Neural cell (in vitro differentiated cells): ENCODE data around the gene PTH1R. TPM values are rescaled to one million over a fixed set of nuclear protein-coding genes. Genes with fewer than 3 reads are reported as not detected.

Experiments used
- H2AFZ ChIP-seq: fragments of 200-600, 300-800 bp; sonication (generic), shearing (Covaris generic); 2 replicates; pipeline ENCODE4 v1.6.0; 2014; ENCODE audit warnings: low read depth, mild to moderate bottlenecking, antibody characterized with exemption, low read length, moderate library complexity
- H3F3A ChIP-seq: fragments of 200-600 bp; shearing (Covaris generic); 2 replicates; pipeline ENCODE4 v1.6.1; 2016; ENCODE audit warnings: mild to moderate bottlenecking, moderate library complexity, mixed read lengths, antibody characterized with exemption, low read length; ENCODE audit not compliant: insufficient read depth, poor library complexity, severe bottlenecking
- H3K27ac ChIP-seq: fragments of 200-600, 300-800 bp; sonication (generic), shearing (Covaris generic); 2 replicates; pipeline ENCODE4 v1.5.1; 2014; ENCODE audit warnings: mild to moderate bottlenecking, low read length, moderate library complexity
- H3K27me3 ChIP-seq: fragments of 300-800, 200-600 bp; sonication (generic), shearing (Covaris generic); 2 replicates; pipeline ENCODE4 v1.6.0; 2014; ENCODE audit warnings: mild to moderate bottlenecking, low read depth, low read length, moderate library complexity; ENCODE audit not compliant: insufficient read depth
- H3K36me3 ChIP-seq: fragments of 300-800, 200-600 bp; sonication (generic), shearing (Covaris generic); 2 replicates; pipeline ENCODE4 v1.5.1; 2014; ENCODE audit warnings: mild to moderate bottlenecking, antibody characterized with exemption, low read length, moderate library complexity; ENCODE audit not compliant: insufficient read depth
- H3K4me2 ChIP-seq: fragments of 300-800, 200-600 bp; sonication (generic), shearing (Covaris generic); 2 replicates; pipeline ENCODE4 v1.6.0; 2014; ENCODE audit warnings: mild to moderate bottlenecking, low read length
- H3K4me3 ChIP-seq: fragments of 300-800, 200-600 bp; sonication (generic), shearing (Covaris generic); 2 replicates; pipeline ENCODE4 v1.5.1; 2014; ENCODE audit warnings: mild to moderate bottlenecking, low read length, moderate library complexity
- H3K79me2 ChIP-seq: fragments of 200-600 bp; shearing (Covaris generic); replicated peaks from 2 replicates; pipeline ENCODE4 v1.6.0; 2014; ENCODE audit warnings: mild to moderate bottlenecking, low read length, moderate library complexity; ENCODE audit not compliant: insufficient read depth
- H3K9ac ChIP-seq: fragments of 300-800, 200-600 bp; sonication (generic), shearing (Covaris generic); 2 replicates; pipeline ENCODE4 v1.6.1; 2016; ENCODE audit warnings: mild to moderate bottlenecking, low read length, mixed read lengths
- H3K9me2 ChIP-seq: fragments of 200-600 bp; shearing (Covaris generic); 2 replicates; pipeline ENCODE4 v1.6.1; 2016; ENCODE audit warnings: mild to moderate bottlenecking, low read length, mixed read lengths; ENCODE audit not compliant: insufficient read depth
- H3K9me3 ChIP-seq: fragments of 200-600, 300-800 bp; sonication (generic), shearing (Covaris generic); 2 replicates; pipeline ENCODE4 v1.6.1; 2016; ENCODE audit warnings: mild to moderate bottlenecking, mixed run types, low read length, moderate library complexity, mixed read lengths
- H4K20me1 ChIP-seq: fragments of 200-600 bp; shearing (Covaris generic); 2 replicates; pipeline ENCODE4 v1.6.1; 2016; ENCODE audit warnings: mild to moderate bottlenecking, mixed run types; ENCODE audit not compliant: insufficient read depth
- EP300 ChIP-seq: fragments of 450-650 bp; conservative IDR thresholded peaks from 2 replicates; pipeline ENCODE4 v1.6.1; 2014; ENCODE audit warnings: antibody characterized with exemption, mild to moderate bottlenecking, moderate library complexity; ENCODE audit not compliant: poor library complexity, severe bottlenecking
- EZH2 ChIP-seq: fragments of 200-600, 300-800 bp; shearing (Covaris generic), sonication (generic); IDR thresholded peaks from 2 replicates; pipeline ENCODE4 v1.6.1; 2014; ENCODE audit warnings: antibody characterized with exemption, low read length, borderline replicate concordance, mild to moderate bottlenecking; ENCODE audit not compliant: insufficient read depth, poor library complexity, severe bottlenecking
- MXI1 ChIP-seq: fragments of 450-650 bp; conservative IDR thresholded peaks from 2 replicates; pipeline ENCODE4 v1.6.1; 2014; ENCODE audit warnings: antibody characterized with exemption, mild to moderate bottlenecking; ENCODE audit not compliant: poor library complexity, severe bottlenecking
- POLR2AphosphoS5 ChIP-seq: IDR thresholded peaks from 2 replicates; pipeline ENCODE4 v1.6.1; 2012
- RAD21 ChIP-seq: fragments of 450-650 bp; conservative IDR thresholded peaks from 2 replicates; pipeline ENCODE4 v1.6.1; 2014; ENCODE audit warnings: antibody characterized with exemption, mild to moderate bottlenecking, moderate library complexity
- SMC3 ChIP-seq: fragments of 450-650 bp; conservative IDR thresholded peaks from 2 replicates; pipeline ENCODE4 v1.6.1; 2014; ENCODE audit warnings: antibody characterized with exemption, mild to moderate bottlenecking, moderate library complexity; ENCODE audit not compliant: poor library complexity
- TAF1 ChIP-seq: IDR thresholded peaks from 2 replicates; pipeline ENCODE4 v1.6.1; 2012; ENCODE audit warnings: low read depth
- polyA plus RNA-seq: library from polyadenylated mRNA; depleted of rRNA; stranded (reverse); fragments of >200 nt; gene quantifications from 2 replicates; pipeline ENCODE4 v1.2.3, GENCODE V29; 2014
- TF ChIP-seq, protein P1 (sequence below): fragments of 450-650 bp; IDR thresholded peaks from 2 replicates; pipeline ENCODE4 v1.5.1; 2014; ENCODE audit warnings: antibody characterized with exemption, mild to moderate bottlenecking, moderate library complexity; ENCODE audit not compliant: poor library complexity, severe bottlenecking
- TF ChIP-seq, protein P2 (sequence below): IDR thresholded peaks from 2 replicates; pipeline ENCODE4 v1.6.1; 2012; ENCODE audit warnings: borderline replicate concordance

PTH1R gene
- polyA plus RNA-seq, 1 donor from 2014 or later = not detected

DNA sequence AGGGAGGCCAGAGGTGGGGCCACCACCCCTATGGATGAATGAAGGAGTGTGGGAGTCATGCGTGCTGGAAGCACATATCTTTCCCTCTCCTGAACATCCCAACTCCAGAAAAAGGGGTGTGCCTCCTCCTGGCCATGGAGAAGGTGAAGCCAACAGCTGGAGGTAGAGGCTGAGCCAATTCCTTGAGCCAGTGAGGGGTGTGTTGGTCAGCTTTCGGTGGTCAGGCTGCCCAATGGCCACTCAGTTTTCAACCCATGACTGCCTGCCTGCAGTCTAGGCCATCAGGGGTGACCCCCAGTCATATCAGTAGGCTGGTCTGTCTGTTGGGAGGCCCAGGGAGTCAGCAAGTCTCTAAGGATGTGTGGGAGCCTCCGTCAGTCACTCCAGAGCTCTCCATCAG lies 13.6 kb downstream of the PTH1R start:
- Histone ChIP-seq H3K9ac (no peak overlapping the region), H3K79me2 (no peaks in the 10 kb centered on the region), H3K36me3 (no peaks in the 10 kb centered on the region), H3K27me3 (peaks cover 4% of the 10 kb centered on the region), H4K20me1 (no peaks in the 10 kb centered on the region), H3F3A (no peaks in the 10 kb centered on the region), H3K4me2 (no peak overlapping the region), H3K9me2 (no peaks in the 10 kb centered on the region), H3K9me3 (no peaks in the 10 kb centered on the region), H3K4me3 (no peak overlapping the region), H2AFZ (no peak overlapping the region), H3K27ac (no peak overlapping the region)
- TF ChIP-seq POLR2AphosphoS5 (no peak), SMC3 (no peak), EZH2 (no peak)
- TF ChIP-seq, protein P1, sequence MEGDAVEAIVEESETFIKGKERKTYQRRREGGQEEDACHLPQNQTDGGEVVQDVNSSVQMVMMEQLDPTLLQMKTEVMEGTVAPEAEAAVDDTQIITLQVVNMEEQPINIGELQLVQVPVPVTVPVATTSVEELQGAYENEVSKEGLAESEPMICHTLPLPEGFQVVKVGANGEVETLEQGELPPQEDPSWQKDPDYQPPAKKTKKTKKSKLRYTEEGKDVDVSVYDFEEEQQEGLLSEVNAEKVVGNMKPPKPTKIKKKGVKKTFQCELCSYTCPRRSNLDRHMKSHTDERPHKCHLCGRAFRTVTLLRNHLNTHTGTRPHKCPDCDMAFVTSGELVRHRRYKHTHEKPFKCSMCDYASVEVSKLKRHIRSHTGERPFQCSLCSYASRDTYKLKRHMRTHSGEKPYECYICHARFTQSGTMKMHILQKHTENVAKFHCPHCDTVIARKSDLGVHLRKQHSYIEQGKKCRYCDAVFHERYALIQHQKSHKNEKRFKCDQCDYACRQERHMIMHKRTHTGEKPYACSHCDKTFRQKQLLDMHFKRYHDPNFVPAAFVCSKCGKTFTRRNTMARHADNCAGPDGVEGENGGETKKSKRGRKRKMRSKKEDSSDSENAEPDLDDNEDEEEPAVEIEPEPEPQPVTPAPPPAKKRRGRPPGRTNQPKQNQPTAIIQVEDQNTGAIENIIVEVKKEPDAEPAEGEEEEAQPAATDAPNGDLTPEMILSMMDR = no peak
- TF ChIP-seq, protein P2, sequence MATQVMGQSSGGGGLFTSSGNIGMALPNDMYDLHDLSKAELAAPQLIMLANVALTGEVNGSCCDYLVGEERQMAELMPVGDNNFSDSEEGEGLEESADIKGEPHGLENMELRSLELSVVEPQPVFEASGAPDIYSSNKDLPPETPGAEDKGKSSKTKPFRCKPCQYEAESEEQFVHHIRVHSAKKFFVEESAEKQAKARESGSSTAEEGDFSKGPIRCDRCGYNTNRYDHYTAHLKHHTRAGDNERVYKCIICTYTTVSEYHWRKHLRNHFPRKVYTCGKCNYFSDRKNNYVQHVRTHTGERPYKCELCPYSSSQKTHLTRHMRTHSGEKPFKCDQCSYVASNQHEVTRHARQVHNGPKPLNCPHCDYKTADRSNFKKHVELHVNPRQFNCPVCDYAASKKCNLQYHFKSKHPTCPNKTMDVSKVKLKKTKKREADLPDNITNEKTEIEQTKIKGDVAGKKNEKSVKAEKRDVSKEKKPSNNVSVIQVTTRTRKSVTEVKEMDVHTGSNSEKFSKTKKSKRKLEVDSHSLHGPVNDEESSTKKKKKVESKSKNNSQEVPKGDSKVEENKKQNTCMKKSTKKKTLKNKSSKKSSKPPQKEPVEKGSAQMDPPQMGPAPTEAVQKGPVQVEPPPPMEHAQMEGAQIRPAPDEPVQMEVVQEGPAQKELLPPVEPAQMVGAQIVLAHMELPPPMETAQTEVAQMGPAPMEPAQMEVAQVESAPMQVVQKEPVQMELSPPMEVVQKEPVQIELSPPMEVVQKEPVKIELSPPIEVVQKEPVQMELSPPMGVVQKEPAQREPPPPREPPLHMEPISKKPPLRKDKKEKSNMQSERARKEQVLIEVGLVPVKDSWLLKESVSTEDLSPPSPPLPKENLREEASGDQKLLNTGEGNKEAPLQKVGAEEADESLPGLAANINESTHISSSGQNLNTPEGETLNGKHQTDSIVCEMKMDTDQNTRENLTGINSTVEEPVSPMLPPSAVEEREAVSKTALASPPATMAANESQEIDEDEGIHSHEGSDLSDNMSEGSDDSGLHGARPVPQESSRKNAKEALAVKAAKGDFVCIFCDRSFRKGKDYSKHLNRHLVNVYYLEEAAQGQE = no peak

DNA sequence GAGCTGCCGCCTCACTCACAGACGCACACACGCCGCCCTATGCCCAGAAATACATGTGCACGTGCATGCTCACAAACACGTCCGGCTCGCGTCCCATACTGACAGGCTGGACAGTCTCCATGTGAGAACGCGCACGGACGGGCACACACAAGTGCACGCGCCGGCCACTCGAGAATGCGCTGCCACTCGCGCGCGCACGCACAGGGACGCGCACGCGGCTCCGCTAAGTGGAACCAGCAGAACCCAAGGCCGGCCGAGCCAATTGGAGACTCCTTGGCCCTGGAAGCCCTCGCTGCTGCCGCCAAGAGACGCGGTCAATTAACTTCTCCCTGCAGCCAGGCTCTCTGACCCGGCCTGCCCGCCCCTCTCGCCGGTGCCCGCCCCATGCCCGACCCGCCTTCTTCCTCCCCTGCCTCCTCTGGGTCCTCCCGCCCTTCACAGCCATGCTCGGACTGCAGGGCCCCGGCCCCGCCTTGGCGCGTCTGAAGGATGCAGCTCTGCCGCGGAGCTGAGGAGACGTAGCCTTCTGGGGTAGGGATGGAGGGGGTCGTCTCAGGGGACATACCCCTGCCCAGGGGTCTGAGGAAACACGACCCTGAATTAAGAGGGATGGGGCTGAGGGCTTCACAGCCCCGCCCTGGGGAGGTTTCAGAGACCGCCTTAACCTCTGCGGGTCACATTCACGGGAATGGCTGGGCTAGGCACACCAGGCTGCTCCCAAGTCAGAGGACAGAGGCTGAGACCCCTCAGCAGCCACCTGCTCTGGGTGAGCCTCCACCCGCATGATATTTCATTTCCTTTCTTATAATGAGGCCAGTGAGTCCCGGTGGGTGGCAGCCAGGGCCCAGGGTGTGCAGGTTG lies 15.0 kb downstream of the PTH1R start:
- Histone ChIP-seq H3K27ac (no peak overlapping the region), H3K9me2 (no peaks in the 10 kb centered on the region), H4K20me1 (no peaks in the 10 kb centered on the region), H3K9me3 (no peaks in the 10 kb centered on the region), H3K9ac (peak overlapping the region; percentile 32), H3F3A (no peaks in the 10 kb centered on the region), H3K27me3 (peaks cover 4% of the 10 kb centered on the region), H3K4me2 (peak overlapping the region; percentile 70), H3K79me2 (no peaks in the 10 kb centered on the region), H2AFZ (peak overlapping the region; percentile 41), H3K36me3 (no peaks in the 10 kb centered on the region), H3K4me3 (peak overlapping the region; percentile 73)
- TF ChIP-seq, protein P2 = no peak
- TF ChIP-seq EZH2 (no peak), EP300 (no peak), SMC3 (no peak), RAD21 (no peak), POLR2AphosphoS5 (no peak), TAF1 (no peak), MXI1 (peak; percentile 73)
- TF ChIP-seq, protein P1 = peak; percentile 19
